Measurements from ENCODE around the gene SLC4A5. TPM values are rescaled to one million over a fixed set of nuclear protein-coding genes. Genes with fewer than 3 reads are reported as not detected.
A peak's percentile ranks its signal among the peaks of the same experiment; 100 is the strongest.

Gene SLC4A5
- total RNA-seq, 6 donors from 2014 or later = 3.2 to 47.1 (median 11.0) TPM

DNA sequence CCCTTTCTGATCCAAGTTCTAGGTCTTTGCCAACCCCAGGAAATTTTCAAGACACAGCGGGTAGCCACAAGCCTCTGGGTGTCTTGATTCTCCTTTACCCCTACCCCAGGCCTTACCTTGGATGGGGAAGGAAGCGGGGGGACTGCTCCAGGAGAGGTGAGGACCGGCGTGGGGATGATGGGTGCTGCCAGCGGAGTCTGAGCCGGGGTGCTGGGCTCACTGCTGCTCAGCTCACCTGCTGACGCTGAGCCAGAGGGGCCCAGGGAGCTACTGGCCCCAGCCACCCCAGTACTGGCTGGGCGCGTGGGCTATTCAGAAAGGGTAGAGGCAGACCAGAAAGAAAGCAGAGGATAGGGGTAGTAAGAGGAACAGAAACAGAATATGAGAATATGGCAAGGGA, 28.2 kb upstream of the SLC4A5 start:
- Histone ChIP-seq H3K4me3 (no peak overlapping the region), H3K27ac (no peak overlapping the region), H3K9me3 (no peaks in the 10 kb centered on the region), H3K36me3 (peaks cover 47 to 69% (median 59%) of the 10 kb centered on the region in 4 donors), H3K4me1 (peaks cover 3 to 16% (median 11%) of the 10 kb centered on the region in 4 donors), H3K27me3 (no peaks in the 10 kb centered on the region)
- peak in 1 of 2 donors; percentile 38 for DNase-seq
- TF ChIP-seq POLR2A (IDR thresholded peaks at IDR 0.05) (no peak), POLR2AphosphoS5 (IDR thresholded peaks at IDR 0.05) (no peak), EP300 (IDR thresholded peaks at IDR 0.05) (no peak)
- TF ChIP-seq, protein P1, sequence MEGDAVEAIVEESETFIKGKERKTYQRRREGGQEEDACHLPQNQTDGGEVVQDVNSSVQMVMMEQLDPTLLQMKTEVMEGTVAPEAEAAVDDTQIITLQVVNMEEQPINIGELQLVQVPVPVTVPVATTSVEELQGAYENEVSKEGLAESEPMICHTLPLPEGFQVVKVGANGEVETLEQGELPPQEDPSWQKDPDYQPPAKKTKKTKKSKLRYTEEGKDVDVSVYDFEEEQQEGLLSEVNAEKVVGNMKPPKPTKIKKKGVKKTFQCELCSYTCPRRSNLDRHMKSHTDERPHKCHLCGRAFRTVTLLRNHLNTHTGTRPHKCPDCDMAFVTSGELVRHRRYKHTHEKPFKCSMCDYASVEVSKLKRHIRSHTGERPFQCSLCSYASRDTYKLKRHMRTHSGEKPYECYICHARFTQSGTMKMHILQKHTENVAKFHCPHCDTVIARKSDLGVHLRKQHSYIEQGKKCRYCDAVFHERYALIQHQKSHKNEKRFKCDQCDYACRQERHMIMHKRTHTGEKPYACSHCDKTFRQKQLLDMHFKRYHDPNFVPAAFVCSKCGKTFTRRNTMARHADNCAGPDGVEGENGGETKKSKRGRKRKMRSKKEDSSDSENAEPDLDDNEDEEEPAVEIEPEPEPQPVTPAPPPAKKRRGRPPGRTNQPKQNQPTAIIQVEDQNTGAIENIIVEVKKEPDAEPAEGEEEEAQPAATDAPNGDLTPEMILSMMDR (IDR thresholded peaks at IDR 0.05) = no peak
- 98 to 99% methylated on average over 9 of the region's 9 CpGs for WGBS, 2 donors
- no peak for ATAC-seq (ENCODE audit: low FRiP score in 2 of 2)

- H3K27me3 ChIP-seq = no peaks in the 10 kb centered on the region
- H3K9me3 ChIP-seq = no peaks in the 10 kb centered on the region
- no peak for DNase-seq
- peaks cover 3 to 16% (median 11%) of the 10 kb centered on the region in 4 donors for H3K4me1 ChIP-seq
- TF ChIP-seq EP300 (IDR thresholded peaks at IDR 0.05) (no peak), POLR2AphosphoS5 (IDR thresholded peaks at IDR 0.05) (no peak), POLR2A (IDR thresholded peaks at IDR 0.05) (no peak)
- TF ChIP-seq, protein P1 (IDR thresholded peaks at IDR 0.05) = no peak
- H3K27ac ChIP-seq = no peak overlapping the region
- 95 to 99% methylated on average over 7 of the region's 7 CpGs for WGBS, 2 donors
- peaks cover 57 to 74% (median 68%) of the 10 kb centered on the region in 4 donors for H3K36me3 ChIP-seq
- no peak for ATAC-seq (ENCODE audit: low FRiP score in 2 of 2)
- no peak overlapping the region for H3K4me3 ChIP-seq
Observed at GRCh38 chr2:74369976-74370375, 26.8 kb upstream of the SLC4A5 start.

DNA sequence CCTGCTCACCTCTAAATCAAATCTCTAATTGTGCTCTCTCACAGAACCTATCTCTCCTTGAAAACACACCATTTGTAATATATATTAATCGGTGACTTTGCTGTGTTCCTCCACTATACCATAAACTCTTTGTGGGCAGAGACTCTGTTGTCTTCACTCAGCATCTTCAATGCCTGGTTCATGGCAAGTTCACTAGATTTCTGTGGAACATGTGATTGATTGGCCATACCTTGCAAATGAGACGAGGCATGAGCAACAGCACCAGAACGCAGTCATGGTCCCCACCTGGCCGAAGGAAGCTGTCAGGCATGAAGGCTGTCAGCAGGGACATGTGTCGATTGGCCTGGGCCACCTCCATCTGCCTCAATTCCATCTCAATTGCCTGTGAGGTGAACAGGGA, 25.3 kb upstream of the SLC4A5 start:
- Histone ChIP-seq H3K27me3 (no peaks in the 10 kb centered on the region), H3K4me1 (peaks cover 2 to 9% (median 5%) of the 10 kb centered on the region in 4 donors), H3K9me3 (no peaks in the 10 kb centered on the region), H3K4me3 (no peak overlapping the region), H3K36me3 (peaks cover 70 to 89% (median 81%) of the 10 kb centered on the region in 4 donors), H3K27ac (no peak overlapping the region)
- no peak for ATAC-seq (ENCODE audit: low FRiP score in 2 of 2)
- TF ChIP-seq, protein P1 (IDR thresholded peaks at IDR 0.05) = no peak
- TF ChIP-seq POLR2A (IDR thresholded peaks at IDR 0.05) = no peak
- no peak for TF ChIP-seq POLR2AphosphoS5 (IDR thresholded peaks at IDR 0.05)
- no peak for DNase-seq
- WGBS, 2 donors = 96 to 100% methylated on average over 2 to 5 of the region's 5 CpGs

DNA sequence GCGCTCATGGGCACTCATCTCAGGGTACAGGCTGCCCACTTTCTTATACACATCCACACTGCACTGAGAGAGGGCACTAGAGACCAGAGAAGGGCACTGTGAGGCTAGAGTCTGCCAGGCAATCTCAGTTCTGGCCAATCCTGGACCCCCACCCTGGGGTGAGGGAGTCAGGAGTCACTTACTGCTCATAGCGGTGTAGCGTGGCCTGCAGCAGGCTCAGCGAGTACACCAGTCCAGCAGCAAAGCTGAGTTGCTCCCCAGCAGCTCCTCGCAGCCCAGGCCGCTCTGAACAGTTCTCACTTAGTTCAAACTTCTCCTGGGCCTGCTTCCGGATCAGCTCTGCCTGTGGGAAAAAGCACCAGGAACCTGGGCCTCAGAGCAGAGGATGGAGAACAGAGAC, 24.6 kb upstream of the SLC4A5 start:
- Histone ChIP-seq H3K9me3 (no peaks in the 10 kb centered on the region), H3K27ac (no peak overlapping the region), H3K27me3 (no peaks in the 10 kb centered on the region), H3K4me3 (no peak overlapping the region), H3K36me3 (peaks cover 78 to 96% (median 88%) of the 10 kb centered on the region in 4 donors), H3K4me1 (peaks cover 0 to 2% (median under 1%) of the 10 kb centered on the region in 4 donors)
- WGBS, 2 donors = 100% methylated on average over 4 of the region's 7 CpGs; no CpG with 5 or more reads in 1 of the 2 donors
- DNase-seq (no peak), ATAC-seq (ENCODE audit: low FRiP score in 2 of 2) (no peak)
- TF ChIP-seq EP300 (IDR thresholded peaks at IDR 0.05) (no peak), POLR2AphosphoS5 (IDR thresholded peaks at IDR 0.05) (no peak), POLR2A (IDR thresholded peaks at IDR 0.05) (no peak)
- TF ChIP-seq, protein P1 (IDR thresholded peaks at IDR 0.05) = no peak

- Histone ChIP-seq H3K36me3 (peaks cover 89 to 100% (median 100%) of the 10 kb centered on the region in 4 donors), H3K27ac (no peak overlapping the region), H3K9me3 (no peaks in the 10 kb centered on the region), H3K27me3 (no peaks in the 10 kb centered on the region), H3K4me1 (no peaks in the 10 kb centered on the region), H3K4me3 (no peak overlapping the region)
- TF ChIP-seq POLR2A (IDR thresholded peaks at IDR 0.05) = no peak
- TF ChIP-seq, protein P1 (IDR thresholded peaks at IDR 0.05) = no peak
- TF ChIP-seq EP300 (IDR thresholded peaks at IDR 0.05) = no peak
- TF ChIP-seq POLR2AphosphoS5 (IDR thresholded peaks at IDR 0.05) = no peak
- 97 to 100% methylated on average over 1 to 3 of the region's 3 CpGs for WGBS, 2 donors
- DNase-seq (no peak), ATAC-seq (ENCODE audit: low FRiP score in 2 of 2) (no peak)
Observed at GRCh38 chr2:74366036-74366435, 22.8 kb upstream of the SLC4A5 start.

Data from upper lobe of left lung (tissue), 6 donors.